PC-9 (cell line): Measurements from ENCODE around the gene NDUFS1.

Source experiments
- CTCF ChIP-seq: fragments of 200-600 bp; sonication (generic); conservative IDR thresholded peaks from 2 replicates; pipeline ENCODE4 v1.6.1; 2017; ENCODE audit warnings: mixed run types, antibody characterized with exemption, mild to moderate bottlenecking, moderate library complexity
- EZH2 ChIP-seq: fragments of 200-600 bp; sonication (generic); IDR thresholded peaks from 2 replicates; pipeline ENCODE4 v1.8.0; 2017; ENCODE audit warnings: antibody characterized with exemption, low read depth

DNA sequence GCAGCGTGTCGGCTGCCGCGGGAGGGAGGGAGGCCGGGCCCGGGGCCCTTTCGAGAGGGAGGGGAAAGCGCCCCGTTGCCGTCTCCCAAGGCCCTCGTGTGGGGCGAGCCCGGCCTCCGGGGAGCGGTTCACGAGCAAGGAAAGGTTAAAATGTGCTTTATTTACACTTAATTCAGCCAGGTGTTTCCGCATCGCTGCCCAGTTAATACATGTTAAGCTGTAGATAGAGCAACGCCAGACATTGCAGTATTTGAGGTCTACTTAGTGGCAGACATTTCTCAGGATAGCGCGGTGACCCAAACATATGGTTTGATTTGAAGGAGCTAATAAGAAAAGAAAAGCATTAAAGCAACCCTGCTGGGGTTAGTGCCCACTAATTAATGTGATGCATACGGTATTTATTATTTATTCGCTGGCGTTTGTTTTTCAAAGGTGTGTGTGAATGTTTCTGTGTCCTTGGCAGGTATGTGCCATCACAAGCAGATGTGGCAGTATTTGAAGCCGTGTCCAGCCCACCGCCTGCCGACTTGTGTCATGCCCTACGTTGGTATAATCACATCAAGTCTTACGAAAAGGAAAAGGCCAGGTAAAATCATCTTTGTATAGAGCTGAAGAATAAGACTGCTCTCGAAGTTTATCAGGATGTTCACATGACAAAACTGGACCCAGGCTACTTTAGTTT lies 1.0 kb upstream of the NDUFS1 start:
- TF ChIP-seq CTCF (no peak), EZH2 (no peak)
